GM12878 (cell line): Measurements from ENCODE around the gene PRKCE. TPM values are rescaled to one million over a fixed set of nuclear protein-coding genes. Genes with fewer than 3 reads are reported as not detected.

Experiments
- ATAC-seq: fragments of 200-7000 bp; cut with Tn5 transposase; 3 replicates; pipeline ENCODE4 v1.9.1; 2020; ENCODE audit warnings: mild to moderate bottlenecking, moderate library complexity
- BruUV-seq: library from RNA; stranded (reverse); fragments of 400-500 nt; replicated peaks from 2 replicates; lab custom pipeline; 2021; lab: Mats Ljungman, UMichigan
- CTCF ChIA-PET: fragments of 300-600 bp; sonication (Branson Sonifier 250); formaldehyde crosslinking; extraction: SDS; loops from one replicate; lab custom pipeline; 2021; ENCODE audit warnings: inconsistent platforms; lab: Yijun Ruan, JAX
- POLR2A ChIA-PET: fragments of 350-600 bp; formaldehyde crosslinking; extraction: SDS; loops from one replicate; lab custom pipeline; 2021; ENCODE audit warnings: inconsistent platforms; lab: Charles Lee
- RAD21 ChIA-PET: fragments of 300-600 bp; sonication (Branson Sonifier 250); formaldehyde crosslinking; loops from one replicate; lab custom pipeline; 2023; ENCODE audit warnings: antibody characterized with exemption; ENCODE audit not compliant: unreplicated experiment; lab: Charles Lee
- SMC1A ChIA-PET: fragments of 300-600 bp; sonication (Branson Sonifier 250); formaldehyde crosslinking; loops from one replicate; lab custom pipeline; 2023; ENCODE audit not compliant: unreplicated experiment, uncharacterized antibody; lab: Charles Lee
- DNase-seq: peaks from one replicate; pipeline ENCODE4 v3.0.0-alpha.2; 2011; ENCODE audit warnings: low read depth, low spot score
- FAIRE-seq: peaks from 3 replicates; lab custom pipeline; 2011; peaks lifted over from hg19 to GRCh38; lab: Jason Lieb, UNC
- H2AFZ ChIP-seq: 2 replicates; pipeline ENCODE4 v1.6.0; 2011; ENCODE audit warnings: low read depth, low read length, control low read depth; ENCODE audit not compliant: control insufficient read depth
- H3K27ac ChIP-seq: 2 replicates; pipeline ENCODE4 v1.5.1; 2011; ENCODE audit warnings: control low read depth; ENCODE audit not compliant: control insufficient read depth, insufficient read depth
- H3K27me3 ChIP-seq, 2 experiments: replicated peaks in 1 of 2; 2 replicates each; pipeline versions ENCODE4 v1.6.0 to v1.6.1; 2011; ENCODE audit warnings: low read length in 1 of 2; ENCODE audit not compliant: control insufficient read depth in 2 of 2, insufficient read depth in 2 of 2
- H3K36me3 ChIP-seq, 2 experiments: 2 replicates each; pipeline ENCODE4 v1.5.1; 2011; ENCODE audit warnings: low read length in 1 of 2; ENCODE audit not compliant: control insufficient read depth in 2 of 2, insufficient read depth in 2 of 2
- H3K4me1 ChIP-seq: 2 replicates; pipeline ENCODE4 v1.6.1; 2011; ENCODE audit warnings: mild to moderate bottlenecking, low read length, moderate library complexity, mixed read lengths; ENCODE audit not compliant: control insufficient read depth, insufficient read depth
- H3K4me2 ChIP-seq: 2 replicates; pipeline ENCODE4 v1.6.0; 2011; ENCODE audit warnings: control low read depth; ENCODE audit not compliant: control insufficient read depth, insufficient read depth
- H3K4me3 ChIP-seq: fragments of 200-600 bp; sonication (generic); 2 replicates; pipeline ENCODE4 v1.5.1; 2016
- H3K79me2 ChIP-seq: 2 replicates; pipeline ENCODE4 v1.6.0; 2011; ENCODE audit warnings: low read length; ENCODE audit not compliant: control insufficient read depth, insufficient read depth
- H3K9ac ChIP-seq: 2 replicates; pipeline ENCODE4 v1.8.0; 2011; ENCODE audit warnings: low read length, control low read depth, mixed read lengths; ENCODE audit not compliant: control insufficient read depth, insufficient read depth
- H3K9me3 ChIP-seq: replicated peaks from 3 replicates; pipeline ENCODE4 v1.5.1; 2011; ENCODE audit warnings: mild to moderate bottlenecking, low read length; ENCODE audit not compliant: control insufficient read depth, insufficient read depth
- H4K20me1 ChIP-seq: 2 replicates; pipeline ENCODE4 v1.6.0; 2011; ENCODE audit not compliant: control insufficient read depth, insufficient read depth
- BCL3 ChIP-seq: IDR thresholded peaks from 2 replicates; pipeline ENCODE4 v1.6.1; 2011; ENCODE audit warnings: borderline replicate concordance, low read depth, mild to moderate bottlenecking, moderate library complexity, low read length; ENCODE audit not compliant: insufficient read depth, poor library complexity, severe bottlenecking
- CREM ChIP-seq: IDR thresholded peaks from 2 replicates; pipeline ENCODE4 v1.6.1; 2014; ENCODE audit warnings: antibody characterized with exemption, low read depth
- NR2F1 ChIP-seq: fragments of 450-650 bp; conservative IDR thresholded peaks from 2 replicates; pipeline ENCODE4 v1.6.1; 2017; ENCODE audit warnings: mild to moderate bottlenecking
- POLR2AphosphoS2 ChIP-seq: IDR thresholded peaks from 2 replicates; pipeline ENCODE4 v1.6.1; 2011; ENCODE audit warnings: low read depth, mild to moderate bottlenecking, low read length, improper control_type of control experiment, moderate library complexity
- RAD51 ChIP-seq: fragments of 450-650 bp; IDR thresholded peaks from 2 replicates; pipeline ENCODE4 v1.6.1; 2016; ENCODE audit warnings: moderate library complexity, mild to moderate bottlenecking, inconsistent platforms
- ZNF207 ChIP-seq: fragments of 450-650 bp; IDR thresholded peaks from 2 replicates; pipeline ENCODE4 v1.6.1; 2014; ENCODE audit warnings: antibody characterized with exemption, mild to moderate bottlenecking, borderline replicate concordance
- WGBS: methylation state at CpG from one replicate; pipeline ENCODE4 v1.1.6; 2016; ENCODE audit warnings: low lambda C conversion rate; ENCODE audit not compliant: insufficient replicate concordance, insufficient coverage; ENCODE audit errors: missing lambda C conversion rate; 5-methylcytosine and 5-hydroxymethylcytosine counted together
- in situ Hi-C: fragments of 300-500 bp; cut with MboI; formaldehyde crosslinking; loops from 9 replicates; pipeline ENCODE4 v1.14.3; 2018; ENCODE audit warnings: mixed read lengths
- intact Hi-C: fragments of 100-400 bp; cut with micrococcal nuclease; formaldehyde crosslinking; loops from one replicate; pipeline ENCODE4 v1.14.2; 2022; ENCODE audit not compliant: unreplicated experiment
- polyA plus RNA-seq, 11 experiments: library from polyadenylated mRNA; depleted of rRNA in 4 of 11; unstranded in 6 of 11; stranded (reverse) in 5 of 11; fragments of >200 nt; fragmentation: Nextera tagmentation in 4 of 11; fragmentation: Illumina TruSeq in 1 of 11; extraction: Ambion mirVana in 4 of 11; extraction: Trizol in 1 of 11; gene quantifications; 1 replicate in 1 of 11; 2 replicates in 10 of 11; pipeline versions ENCODE4 v1.2.1 to v1.2.3, GENCODE V29; 2011 to 2016; ENCODE audit warnings: inconsistent platforms in 2 of 11, missing spikeins in 2 of 11, low read depth in 1 of 11
- total RNA-seq, 4 experiments: library from RNA; depleted of rRNA in 3 of 4; stranded (reverse); fragments of >200 nt in 3 of 4; fragmentation: Illumina TruSeq in 1 of 4; extraction: Trizol in 1 of 4; gene quantifications; 2 replicates each; pipeline versions ENCODE4 v1.2.1 to v1.2.3, GENCODE V29; 2013 to 2021
- TF ChIP-seq, protein P1 (sequence below): fragments of 150-350 bp; IDR thresholded peaks from 2 replicates; pipeline ENCODE4 v1.6.1; 2014; ENCODE audit warnings: mild to moderate bottlenecking, low read depth, low read length
- TF ChIP-seq, protein P2 (sequence below): fragments of 450-650 bp; IDR thresholded peaks from 2 replicates; pipeline ENCODE4 v1.6.1; 2017; ENCODE audit warnings: mild to moderate bottlenecking

Gene PRKCE
- total and polyA plus RNA-seq, 10 of the 15 experiments (the other 5 are each of a cell fraction or from before 2014, with no cell fraction given), result 2.6 to 28.2 (median 11.3) TPM

DNA sequence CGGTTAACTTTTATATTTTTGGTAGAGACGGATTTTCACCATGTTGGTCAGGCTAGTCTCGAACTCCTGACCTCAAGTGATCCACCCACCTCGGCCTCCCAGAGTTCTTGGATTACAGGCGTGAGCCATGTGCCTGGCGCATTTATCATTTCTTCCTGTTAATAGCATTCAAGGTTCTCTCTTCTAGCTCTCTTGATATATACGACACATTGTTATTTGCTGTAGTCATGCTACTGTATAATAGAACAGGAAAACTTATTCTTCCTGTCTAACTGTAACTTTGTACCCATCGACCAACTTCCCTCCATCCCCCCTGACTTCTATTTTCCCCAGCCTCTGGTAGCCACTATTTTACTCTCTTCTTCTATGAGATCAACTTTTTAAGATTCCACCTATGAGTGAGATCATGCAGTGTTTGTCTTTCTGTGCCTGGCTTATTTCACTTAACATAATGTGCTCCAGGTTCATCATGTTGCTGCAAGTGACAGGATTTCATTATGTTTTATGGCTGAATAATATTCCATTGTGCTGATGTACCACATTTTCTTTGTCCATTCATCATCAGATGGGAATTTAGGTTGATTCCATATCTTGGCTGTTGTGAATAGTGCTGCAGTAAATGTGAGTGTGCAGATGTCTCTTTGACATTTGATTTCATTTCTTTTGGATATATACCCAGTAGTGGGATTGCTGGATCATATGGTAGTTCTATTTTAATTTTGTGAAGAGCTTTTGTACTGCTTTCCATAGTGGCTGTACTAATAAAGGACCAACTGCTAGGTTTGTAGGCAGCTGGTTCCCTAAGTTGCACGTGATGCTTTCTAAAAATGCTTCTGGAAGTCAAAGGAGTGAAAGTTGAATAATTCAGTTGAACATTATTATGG lies 205.2 kb downstream of the PRKCE start:
- ChIA-PET RAD21 (interaction anchor here (1.7 to 2.7 kb wide), 4 partner anchors 12 to 16 kb away, joined by 3 to 9 read pairs (median 7); no protein-coding TSS in a partner anchor), POLR2A (interaction anchor here (0.7 to 2.0 kb wide), 6 partner anchors 8 to 190 kb away, joined by 3 to 7 read pairs (median 4); no protein-coding TSS in a partner anchor), CTCF (interaction anchor here (0.7 to 2.0 kb wide), 3 partner anchors 12 to 18 kb away, joined by 3 to 6 read pairs (median 3); no protein-coding TSS in a partner anchor), SMC1A (interaction anchor here (1.6 to 12.5 kb wide), 3 partner anchors 10 to 203 kb away, joined by 6 to 246 read pairs (median 107); no protein-coding TSS in a partner anchor)
- no peak overlapping the region for H3K27ac ChIP-seq
- no peak overlapping the region for H3K9ac ChIP-seq
- DNase-seq (no peak), ATAC-seq (no peak), FAIRE-seq (no peak)
- TF ChIP-seq RAD51 (no peak), ZNF207 (no peak)
- 72% methylated on average over 9 of the region's 9 CpGs for WGBS
- H3K36me3 ChIP-seq, result peaks cover 0 to 2% of the 10 kb centered on the region in 2 experiments; a peak in 2 of 4 replicates
- H2AFZ ChIP-seq, result no peak overlapping the region
- in situ Hi-C loops, result no loop called here
- H4K20me1 ChIP-seq, result no peaks in the 10 kb centered on the region
- H3K4me2 ChIP-seq, result no peak overlapping the region
- no peaks in the 10 kb centered on the region for H3K27me3 ChIP-seq
- no TSS peak for BruUV-seq
- H3K79me2 ChIP-seq, result peaks cover 7% of the 10 kb centered on the region
- intact Hi-C loops, result no loop called here
- H3K4me3 ChIP-seq, result no peak overlapping the region
- peaks cover 34% of the 10 kb centered on the region for H3K4me1 ChIP-seq
- no peaks in the 10 kb centered on the region for H3K9me3 ChIP-seq

DNA sequence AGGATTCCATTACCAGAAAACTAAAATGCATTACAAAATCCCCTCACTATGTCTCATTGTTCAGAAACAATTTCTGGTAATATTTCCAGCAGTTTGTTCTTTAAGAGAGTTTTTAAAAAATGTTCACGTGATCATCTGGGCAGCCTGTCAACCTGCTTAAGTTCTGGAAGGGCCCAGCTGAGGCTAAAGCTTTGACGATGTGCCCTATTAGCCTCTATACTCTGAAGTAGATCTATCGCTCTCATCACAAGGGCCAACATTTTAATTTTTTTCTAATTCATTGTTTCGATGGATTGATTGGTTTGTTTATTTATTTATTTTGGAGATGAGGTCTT lies 205.8 kb downstream of the PRKCE start:
- SMC1A ChIA-PET, result interaction anchor here (1.5 to 12.5 kb wide), 4 partner anchors 9 to 204 kb away, joined by 5 to 246 read pairs (median 56); no protein-coding TSS in a partner anchor
- H3K27me3 ChIP-seq, result no peaks in the 10 kb centered on the region
- in situ Hi-C loops (no loop called here), intact Hi-C loops (no loop called here)
- no peak overlapping the region for H3K4me2 ChIP-seq
- RAD21 ChIA-PET, result interaction anchor here (1.3 to 2.7 kb wide), 6 partner anchors 8 to 79 kb away, joined by 3 to 9 read pairs (median 7); no protein-coding TSS in a partner anchor
- BruUV-seq, result no TSS peak
- FAIRE-seq (no peak), DNase-seq (no peak), ATAC-seq (no peak)
- no peak overlapping the region for H2AFZ ChIP-seq
- peaks cover 7% of the 10 kb centered on the region for H3K79me2 ChIP-seq
- WGBS, result 94% methylated on average over 4 of the region's 4 CpGs
- CTCF ChIA-PET, result interaction anchor here (1.3 to 2.0 kb wide), 2 partner anchors 14 to 19 kb away, joined by 3 to 6 read pairs; no protein-coding TSS in a partner anchor
- POLR2A ChIA-PET, result interaction anchor here (0.7 to 2.0 kb wide), 7 partner anchors 9 to 190 kb away, joined by 3 to 7 read pairs (median 5); no protein-coding TSS in a partner anchor
- no peaks in the 10 kb centered on the region for H3K9me3 ChIP-seq
- H3K27ac ChIP-seq, result no peak overlapping the region
- H3K4me1 ChIP-seq, result peaks cover 29% of the 10 kb centered on the region
- no peak overlapping the region for H3K9ac ChIP-seq
- no peaks in the 10 kb centered on the region for H3K36me3 ChIP-seq
- H4K20me1 ChIP-seq, result no peaks in the 10 kb centered on the region
- no peak overlapping the region for H3K4me3 ChIP-seq
- TF ChIP-seq NR2F1 (no peak), CREM (no peak), POLR2AphosphoS2 (no peak), BCL3 (no peak)
- TF ChIP-seq, protein P1, sequence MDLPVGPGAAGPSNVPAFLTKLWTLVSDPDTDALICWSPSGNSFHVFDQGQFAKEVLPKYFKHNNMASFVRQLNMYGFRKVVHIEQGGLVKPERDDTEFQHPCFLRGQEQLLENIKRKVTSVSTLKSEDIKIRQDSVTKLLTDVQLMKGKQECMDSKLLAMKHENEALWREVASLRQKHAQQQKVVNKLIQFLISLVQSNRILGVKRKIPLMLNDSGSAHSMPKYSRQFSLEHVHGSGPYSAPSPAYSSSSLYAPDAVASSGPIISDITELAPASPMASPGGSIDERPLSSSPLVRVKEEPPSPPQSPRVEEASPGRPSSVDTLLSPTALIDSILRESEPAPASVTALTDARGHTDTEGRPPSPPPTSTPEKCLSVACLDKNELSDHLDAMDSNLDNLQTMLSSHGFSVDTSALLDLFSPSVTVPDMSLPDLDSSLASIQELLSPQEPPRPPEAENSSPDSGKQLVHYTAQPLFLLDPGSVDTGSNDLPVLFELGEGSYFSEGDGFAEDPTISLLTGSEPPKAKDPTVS, result no peak
- TF ChIP-seq, protein P2, sequence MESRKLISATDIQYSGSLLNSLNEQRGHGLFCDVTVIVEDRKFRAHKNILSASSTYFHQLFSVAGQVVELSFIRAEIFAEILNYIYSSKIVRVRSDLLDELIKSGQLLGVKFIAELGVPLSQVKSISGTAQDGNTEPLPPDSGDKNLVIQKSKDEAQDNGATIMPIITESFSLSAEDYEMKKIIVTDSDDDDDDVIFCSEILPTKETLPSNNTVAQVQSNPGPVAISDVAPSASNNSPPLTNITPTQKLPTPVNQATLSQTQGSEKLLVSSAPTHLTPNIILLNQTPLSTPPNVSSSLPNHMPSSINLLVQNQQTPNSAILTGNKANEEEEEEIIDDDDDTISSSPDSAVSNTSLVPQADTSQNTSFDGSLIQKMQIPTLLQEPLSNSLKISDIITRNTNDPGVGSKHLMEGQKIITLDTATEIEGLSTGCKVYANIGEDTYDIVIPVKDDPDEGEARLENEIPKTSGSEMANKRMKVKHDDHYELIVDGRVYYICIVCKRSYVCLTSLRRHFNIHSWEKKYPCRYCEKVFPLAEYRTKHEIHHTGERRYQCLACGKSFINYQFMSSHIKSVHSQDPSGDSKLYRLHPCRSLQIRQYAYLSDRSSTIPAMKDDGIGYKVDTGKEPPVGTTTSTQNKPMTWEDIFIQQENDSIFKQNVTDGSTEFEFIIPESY, result no peak
